GM21825 (cell line): Measurements from ENCODE around the gene CDH18.
"Not testable (repeated sequence)": the region's sequence is repeated elsewhere in the genome, so short reads cannot be mapped to it uniquely, and the experiment has no call there.

ENCODE experiments used
- ATAC-seq: cut with Tn5 transposase; IDR thresholded peaks from one replicate; pipeline ENCODE4 v1.9.1; 2021; ENCODE audit warnings: mild to moderate bottlenecking, moderate library complexity; ENCODE audit not compliant: unreplicated experiment

Gene CDH18

GRCh38 chr5:19862711-19863110, 125.3 kb downstream of the CDH18 start:
- no peak for ATAC-seq

- no peak for ATAC-seq
Measured at GRCh38 chr5:19859020-19859419, 129.0 kb downstream of the CDH18 start.

GRCh38 chr5:19855931-19856330, 132.1 kb downstream of the CDH18 start:
- ATAC-seq: no peak

GRCh38 chr5:19855453-19855852, 132.5 kb downstream of the CDH18 start:
- ATAC-seq: no peak

GRCh38 chr5:19855031-19855430, 133.0 kb downstream of the CDH18 start:
- no peak for ATAC-seq

- no peak for ATAC-seq
Measured at GRCh38 chr5:19853616-19854240, 134.3 kb downstream of the CDH18 start.

GRCh38 chr5:19837536-19838174, 150.3 kb downstream of the CDH18 start:
- no peak for ATAC-seq

- ATAC-seq: no peak
Measured at GRCh38 chr5:19835442-19835841, 152.6 kb downstream of the CDH18 start.

- ATAC-seq: not testable (repeated sequence)
Measured at GRCh38 chr5:19812720-19813119, 175.3 kb downstream of the CDH18 start.

- no peak for ATAC-seq
Measured at GRCh38 chr5:19806756-19807155, 181.2 kb downstream of the CDH18 start.

GRCh38 chr5:19802686-19803085, 185.3 kb downstream of the CDH18 start:
- no peak for ATAC-seq

GRCh38 chr5:19795218-19795617, 192.8 kb downstream of the CDH18 start:
- ATAC-seq: no peak

- no peak for ATAC-seq
Measured at GRCh38 chr5:19790829-19791466, 197.1 kb downstream of the CDH18 start.

GRCh38 chr5:19782566-19782965, 205.4 kb downstream of the CDH18 start:
- ATAC-seq: no peak

GRCh38 chr5:19777363-19777762, 210.6 kb downstream of the CDH18 start:
- ATAC-seq: no peak

- ATAC-seq: not testable (repeated sequence)
Measured at GRCh38 chr5:19776886-19777285, 211.1 kb downstream of the CDH18 start.

GRCh38 chr5:19771174-19771835, 216.7 kb downstream of the CDH18 start:
- ATAC-seq: no peak

- no peak for ATAC-seq
Measured at GRCh38 chr5:19770396-19770795, 217.6 kb downstream of the CDH18 start.

GRCh38 chr5:19767987-19768386, 220.0 kb downstream of the CDH18 start:
- ATAC-seq: no peak

- ATAC-seq: no peak
Measured at GRCh38 chr5:19753579-19753978, 234.4 kb downstream of the CDH18 start.

- ATAC-seq: no peak
Measured at GRCh38 chr5:19751326-19751725, 236.7 kb downstream of the CDH18 start.

GRCh38 chr5:19745247-19745646, 242.8 kb downstream of the CDH18 start:
- ATAC-seq: no peak
